ENCODE results near the gene CTH.

DNA sequence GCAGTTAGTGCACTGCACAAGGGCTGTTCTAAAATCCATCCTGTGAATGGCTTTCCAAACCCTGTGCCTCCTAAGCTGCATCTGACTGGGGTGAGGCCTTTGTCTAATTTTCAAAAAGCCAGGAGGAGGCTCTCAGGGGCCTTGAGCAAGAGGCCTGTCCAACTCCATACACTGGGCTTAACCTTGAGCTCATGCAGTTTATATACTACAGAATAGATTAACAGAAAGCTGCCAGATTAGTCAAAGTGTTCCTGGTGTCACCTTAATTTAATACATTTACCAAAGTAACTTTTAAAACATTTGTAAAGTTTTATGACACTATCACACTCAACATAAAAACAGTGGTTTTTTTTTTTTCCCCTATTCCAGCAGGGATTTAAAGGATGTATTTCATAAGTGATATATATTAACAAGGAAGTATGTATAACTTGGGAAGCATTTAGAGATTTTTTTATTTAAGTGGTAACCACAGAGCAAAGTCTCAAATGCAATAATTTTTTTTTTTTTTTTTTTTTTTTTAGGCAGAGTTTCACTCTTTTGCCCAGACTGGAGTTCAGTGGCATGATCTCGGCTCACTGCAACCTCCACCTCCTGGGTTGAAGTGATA lies 23.3 kb downstream of the CTH start:
- no peak for TF ChIP-seq EZH2 (IDR thresholded peaks at IDR 0.05; ENCODE audit: low read length, missing control alignments)
- TF ChIP-seq, protein P1, sequence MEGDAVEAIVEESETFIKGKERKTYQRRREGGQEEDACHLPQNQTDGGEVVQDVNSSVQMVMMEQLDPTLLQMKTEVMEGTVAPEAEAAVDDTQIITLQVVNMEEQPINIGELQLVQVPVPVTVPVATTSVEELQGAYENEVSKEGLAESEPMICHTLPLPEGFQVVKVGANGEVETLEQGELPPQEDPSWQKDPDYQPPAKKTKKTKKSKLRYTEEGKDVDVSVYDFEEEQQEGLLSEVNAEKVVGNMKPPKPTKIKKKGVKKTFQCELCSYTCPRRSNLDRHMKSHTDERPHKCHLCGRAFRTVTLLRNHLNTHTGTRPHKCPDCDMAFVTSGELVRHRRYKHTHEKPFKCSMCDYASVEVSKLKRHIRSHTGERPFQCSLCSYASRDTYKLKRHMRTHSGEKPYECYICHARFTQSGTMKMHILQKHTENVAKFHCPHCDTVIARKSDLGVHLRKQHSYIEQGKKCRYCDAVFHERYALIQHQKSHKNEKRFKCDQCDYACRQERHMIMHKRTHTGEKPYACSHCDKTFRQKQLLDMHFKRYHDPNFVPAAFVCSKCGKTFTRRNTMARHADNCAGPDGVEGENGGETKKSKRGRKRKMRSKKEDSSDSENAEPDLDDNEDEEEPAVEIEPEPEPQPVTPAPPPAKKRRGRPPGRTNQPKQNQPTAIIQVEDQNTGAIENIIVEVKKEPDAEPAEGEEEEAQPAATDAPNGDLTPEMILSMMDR (conservative IDR thresholded peaks at IDR 0.05 in 1 of 2, IDR thresholded peaks at IDR 0.05 in 1 of 2; ENCODE audit: low read depth in 1 of 2, low read length in 2 of 2), result no peak

Measured in fibroblast of lung (primary cell).